Measurements from ENCODE around the gene CCDC30.

GRCh38 chr1:42587753-42588152, 124.7 kb downstream of the CCDC30 start:
- TF ChIP-seq EP300 (IDR thresholded peaks at IDR 0.05; ENCODE audit: borderline replicate concordance) (no peak), CEBPB (IDR thresholded peaks at IDR 0.05) (no peak)

All from Ishikawa (cell line).